Neural cell (in vitro differentiated cells): ENCODE results near the gene ATP6V1E1.

Experiments
- CTCF ChIP-seq: fragments of 450-650 bp; IDR thresholded peaks from 2 replicates; pipeline ENCODE4 v1.5.1; 2014; ENCODE audit warnings: antibody characterized with exemption, mild to moderate bottlenecking, moderate library complexity; ENCODE audit not compliant: poor library complexity, severe bottlenecking
- EP300 ChIP-seq: fragments of 450-650 bp; conservative IDR thresholded peaks from 2 replicates; pipeline ENCODE4 v1.6.1; 2014; ENCODE audit warnings: antibody characterized with exemption, mild to moderate bottlenecking, moderate library complexity; ENCODE audit not compliant: poor library complexity, severe bottlenecking
- EZH2 ChIP-seq: fragments of 200-600, 300-800 bp; shearing (Covaris generic), sonication (generic); IDR thresholded peaks from 2 replicates; pipeline ENCODE4 v1.6.1; 2014; ENCODE audit warnings: antibody characterized with exemption, low read length, borderline replicate concordance, mild to moderate bottlenecking; ENCODE audit not compliant: insufficient read depth, poor library complexity, severe bottlenecking
- POLR2AphosphoS5 ChIP-seq: IDR thresholded peaks from 2 replicates; pipeline ENCODE4 v1.6.1; 2012
- RAD21 ChIP-seq: fragments of 450-650 bp; conservative IDR thresholded peaks from 2 replicates; pipeline ENCODE4 v1.6.1; 2014; ENCODE audit warnings: antibody characterized with exemption, mild to moderate bottlenecking, moderate library complexity
- REST ChIP-seq: IDR thresholded peaks from 2 replicates; pipeline ENCODE4 v1.6.1; 2012; ENCODE audit warnings: borderline replicate concordance
- SMC3 ChIP-seq: fragments of 450-650 bp; conservative IDR thresholded peaks from 2 replicates; pipeline ENCODE4 v1.6.1; 2014; ENCODE audit warnings: antibody characterized with exemption, mild to moderate bottlenecking, moderate library complexity; ENCODE audit not compliant: poor library complexity
- TAF1 ChIP-seq: IDR thresholded peaks from 2 replicates; pipeline ENCODE4 v1.6.1; 2012; ENCODE audit warnings: low read depth

GRCh38 chr22:17606496-17606895 is 22.1 kb downstream of the ATP6V1E1 start:
- TF ChIP-seq POLR2AphosphoS5: no peak
- no peak for TF ChIP-seq CTCF
- TF ChIP-seq EZH2: no peak
- TF ChIP-seq RAD21: no peak
- TF ChIP-seq TAF1: no peak
- TF ChIP-seq EP300: no peak
- TF ChIP-seq REST: no peak
- no peak for TF ChIP-seq SMC3
